GM18907 (cell line): ENCODE measurements around the gene FDXR.

Experiments
- ATAC-seq: cut with Tn5 transposase; IDR thresholded peaks from one replicate; pipeline ENCODE4 v1.9.1; 2021; ENCODE audit warnings: mild to moderate bottlenecking, moderate library complexity; ENCODE audit not compliant: unreplicated experiment

FDXR gene

GRCh38 chr17:74859459-74860228, 13.2 kb downstream of the FDXR start, which contains the start of gene GRIN2C:
Gene GRIN2C, minus strand, starts transcription at chr17:74859885. Its CDS starts 4,793 bp downstream, at chr17:74855092.
- no peak for ATAC-seq

GRCh38 chr17:74858672-74859458, 13.9 kb downstream of the FDXR start:
- no peak for ATAC-seq

GRCh38 chr17:74857191-74857590, 15.6 kb downstream of the FDXR start:
- ATAC-seq = no peak

- no peak for ATAC-seq
Measured at GRCh38 chr17:74856112-74856511, 16.7 kb downstream of the FDXR start.

GRCh38 chr17:74855323-74855722, 17.5 kb downstream of the FDXR start:
- ATAC-seq = no peak

- ATAC-seq = no peak
Measured at GRCh38 chr17:74854792-74855191, 18.0 kb downstream of the FDXR start.

GRCh38 chr17:74853669-74854068, 19.1 kb downstream of the FDXR start:
- no peak for ATAC-seq

- ATAC-seq = no peak
Measured at GRCh38 chr17:74853048-74853397, 19.8 kb downstream of the FDXR start.

- ATAC-seq = no peak
Measured at GRCh38 chr17:74852237-74853047, 20.4 kb downstream of the FDXR start.

- no peak for ATAC-seq
Measured at GRCh38 chr17:74851612-74852236, 21.1 kb downstream of the FDXR start.

- ATAC-seq = no peak
Measured at GRCh38 chr17:74850914-74851313, 21.9 kb downstream of the FDXR start.

- no peak for ATAC-seq
Measured at GRCh38 chr17:74850310-74850709, 22.5 kb downstream of the FDXR start.

- no peak for ATAC-seq
Measured at GRCh38 chr17:74848656-74849399, 24.0 kb downstream of the FDXR start.

- no peak for ATAC-seq
Measured at GRCh38 chr17:74846621-74847020, 26.2 kb downstream of the FDXR start.

GRCh38 chr17:74843352-74843627, 29.5 kb downstream of the FDXR start:
- ATAC-seq = no peak

- ATAC-seq = no peak
Measured at GRCh38 chr17:74842599-74843351, 30.0 kb downstream of the FDXR start.

- ATAC-seq = no peak
Measured at GRCh38 chr17:74842146-74842598, 30.6 kb downstream of the FDXR start.

- ATAC-seq = no peak
Measured at GRCh38 chr17:74840989-74841666, 31.7 kb downstream of the FDXR start.
